ENCODE data around the gene TMEM267.
A peak's percentile ranks its signal among the peaks of the same experiment; 100 is the strongest.
"Not testable (repeated sequence)": the region's sequence is repeated elsewhere in the genome, so short reads cannot be mapped to it uniquely, and the experiment has no call there.

Gene TMEM267

DNA sequence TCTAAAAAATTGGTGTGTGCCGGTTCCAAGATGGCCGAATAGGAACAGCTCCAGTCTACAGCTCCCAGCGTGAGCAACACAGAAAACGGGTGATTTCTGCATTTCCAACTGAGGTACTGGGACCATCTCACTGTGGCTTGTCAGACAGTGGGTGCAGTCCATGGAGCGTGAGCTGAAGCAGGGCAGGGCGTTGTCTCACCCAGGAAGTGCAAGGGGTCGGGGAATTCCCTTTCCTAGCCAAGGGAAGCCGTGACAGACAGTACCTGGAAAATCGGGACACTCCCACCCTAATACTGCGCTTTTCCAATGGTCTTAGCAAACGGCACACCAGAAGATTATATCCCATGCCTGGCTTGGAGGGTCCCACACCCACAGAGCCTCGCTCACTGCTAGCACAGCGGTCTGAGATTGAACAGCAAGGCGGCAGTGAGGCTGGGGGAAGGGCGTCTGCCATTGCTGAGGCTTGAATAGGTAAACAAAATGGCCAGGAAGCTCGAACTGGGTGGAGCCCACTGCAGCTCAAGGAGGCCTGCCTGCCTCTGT is 81.1 kb downstream of the TMEM267 start:
- not testable (repeated sequence) for DNase-seq

DNA sequence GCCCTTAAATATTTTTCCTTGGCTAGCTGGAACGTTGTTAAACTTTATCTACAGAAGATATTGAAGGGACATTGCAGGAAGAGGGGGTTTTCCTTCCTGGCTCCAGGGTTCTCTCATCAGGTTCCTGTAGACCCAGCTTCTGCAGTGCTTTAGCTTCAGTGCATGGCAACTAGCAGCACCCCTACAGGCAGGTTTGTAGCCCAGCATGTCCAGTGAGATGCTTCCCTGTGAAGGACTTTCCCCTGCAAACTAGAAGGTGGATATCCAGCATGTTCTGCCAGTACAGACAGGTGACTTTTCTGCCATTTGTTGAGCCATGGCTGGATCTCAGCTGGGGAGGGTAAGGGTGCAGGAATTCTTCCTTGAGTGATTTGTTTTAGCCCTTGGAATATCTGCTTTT is 81.8 kb downstream of the TMEM267 start:
- no peak for DNase-seq

DNA sequence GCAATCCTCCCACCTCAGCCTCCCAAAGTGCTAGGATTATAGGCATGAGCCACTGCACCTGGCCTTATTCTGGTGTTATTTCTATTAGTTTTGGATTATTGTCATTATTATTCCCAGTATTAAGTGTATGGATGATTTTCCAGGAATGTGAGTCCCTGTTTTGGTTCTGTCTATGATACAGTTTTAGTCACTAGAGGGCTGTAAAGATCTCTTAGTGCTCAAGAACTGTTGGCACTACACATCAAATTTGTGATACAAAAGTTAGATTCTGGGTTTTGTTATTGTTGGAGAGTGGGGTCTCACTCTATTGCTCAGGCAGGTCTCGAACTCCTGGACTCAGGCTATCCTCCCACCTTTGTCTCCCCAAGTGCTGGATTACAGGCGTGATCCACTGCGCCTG is 83.6 kb downstream of the TMEM267 start:
- no peak for DNase-seq

DNA sequence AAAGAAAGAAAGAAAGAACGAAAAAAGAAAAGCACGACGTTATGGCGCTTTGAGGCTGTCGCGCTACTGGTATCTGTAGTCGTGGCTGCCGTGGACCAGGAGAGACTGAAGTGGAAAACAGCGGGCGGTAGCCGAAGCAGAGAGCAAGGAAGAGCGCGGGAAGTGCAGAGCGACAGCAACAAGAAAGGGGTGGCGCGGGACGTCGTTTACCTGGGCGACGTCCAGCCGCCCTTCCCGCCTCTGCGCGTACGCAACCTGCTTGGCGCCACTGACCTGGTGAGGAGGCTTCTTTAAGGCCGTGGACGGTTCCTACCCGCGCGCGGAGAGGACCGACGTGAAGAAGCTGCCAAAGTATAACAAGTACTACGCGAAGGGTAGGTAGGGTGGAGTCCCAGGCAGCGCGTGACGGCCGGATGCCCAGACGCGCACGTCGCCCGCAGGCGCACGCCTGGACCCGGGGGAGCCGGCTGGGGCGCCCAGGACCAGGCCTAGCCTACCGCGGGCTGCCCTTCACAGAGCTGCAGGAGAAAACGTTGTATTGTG is 86.8 kb downstream of the TMEM267 start:
- peak; percentile 23 to 44 for DNase-seq
